GM18873 (cell line): ENCODE measurements around the gene ARMH1.

ENCODE experiments used
- ATAC-seq: cut with Tn5 transposase; IDR thresholded peaks from one replicate; pipeline ENCODE4 v1.9.1; 2021; ENCODE audit warnings: mild to moderate bottlenecking, moderate library complexity, moderate number of reproducible peaks; ENCODE audit not compliant: unreplicated experiment, low FRiP score

Gene ARMH1

DNA sequence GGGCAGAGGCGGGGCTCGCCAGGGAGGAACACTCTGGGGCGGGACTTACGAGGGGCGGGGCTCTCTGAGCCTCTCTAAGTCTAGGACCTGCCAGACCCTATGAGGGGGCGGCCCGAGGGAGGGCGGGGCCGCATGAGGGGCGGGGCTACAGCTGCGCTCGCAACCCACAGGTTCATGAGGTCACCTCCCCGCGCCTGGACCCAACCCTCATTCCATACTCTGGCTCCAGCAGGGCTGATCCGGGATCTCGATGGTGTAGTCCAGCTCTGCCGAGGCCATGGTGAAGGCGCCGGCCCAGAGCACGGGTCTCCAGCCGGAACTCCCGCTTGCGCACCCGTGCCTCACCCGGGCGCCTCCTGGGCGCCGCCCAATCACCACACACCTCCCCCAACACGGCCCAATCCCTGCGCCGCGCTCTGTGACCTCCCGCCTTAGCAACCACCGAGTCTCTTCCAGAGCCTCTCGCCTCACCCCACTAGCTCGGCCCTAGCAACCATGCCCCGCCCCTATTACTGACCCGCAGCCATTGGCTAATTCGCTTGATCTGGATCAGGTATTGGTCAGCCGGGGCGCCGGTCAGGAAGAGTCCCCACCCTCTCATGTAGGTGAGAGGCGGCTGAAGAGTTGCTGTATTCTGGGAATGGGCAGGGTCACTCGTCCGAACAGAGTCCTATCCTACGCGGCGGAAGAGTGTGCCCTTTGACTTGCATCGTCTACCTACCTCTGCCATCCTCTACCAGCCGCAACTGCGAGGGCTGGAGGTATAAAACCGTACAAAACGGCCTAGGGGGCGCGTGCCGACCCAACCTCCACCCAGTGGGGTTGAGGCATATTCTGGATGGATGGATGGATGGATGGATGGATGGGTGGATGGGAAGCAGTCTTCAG, at the start of gene ARMH1, which contains the start of gene TMEM53:
Gene ARMH1 (plus strand): TSS at position 602 of the 888 bp plus-strand sequence. CDS start 14,984 bp downstream, outside the sequence.
Gene TMEM53 (minus strand): TSS at position 369 of the 888 bp plus-strand sequence. CDS start 90 bp downstream, at position 279.
- peak; percentile 81 for ATAC-seq

DNA sequence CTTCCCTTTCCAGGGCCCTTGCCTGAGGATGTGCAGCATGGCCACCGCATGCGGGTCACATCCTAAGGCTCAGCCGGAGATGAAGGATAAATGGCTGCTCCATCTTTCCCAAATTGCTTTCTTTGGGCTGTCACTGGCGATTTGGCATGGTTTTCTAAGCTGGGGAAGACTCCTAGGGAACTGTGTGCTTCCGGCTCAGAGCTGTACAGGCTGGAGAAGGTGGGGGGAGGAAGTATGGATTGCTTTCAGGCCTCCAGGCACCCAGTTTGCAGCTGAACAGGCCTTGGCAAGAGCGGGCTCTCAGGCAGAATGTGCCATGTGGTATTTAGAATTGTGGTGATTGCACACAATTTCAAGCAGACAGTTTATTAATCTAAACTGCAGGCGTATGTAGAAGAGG, 49.2 kb upstream of the ARMH1 start:
- ATAC-seq: no peak

DNA sequence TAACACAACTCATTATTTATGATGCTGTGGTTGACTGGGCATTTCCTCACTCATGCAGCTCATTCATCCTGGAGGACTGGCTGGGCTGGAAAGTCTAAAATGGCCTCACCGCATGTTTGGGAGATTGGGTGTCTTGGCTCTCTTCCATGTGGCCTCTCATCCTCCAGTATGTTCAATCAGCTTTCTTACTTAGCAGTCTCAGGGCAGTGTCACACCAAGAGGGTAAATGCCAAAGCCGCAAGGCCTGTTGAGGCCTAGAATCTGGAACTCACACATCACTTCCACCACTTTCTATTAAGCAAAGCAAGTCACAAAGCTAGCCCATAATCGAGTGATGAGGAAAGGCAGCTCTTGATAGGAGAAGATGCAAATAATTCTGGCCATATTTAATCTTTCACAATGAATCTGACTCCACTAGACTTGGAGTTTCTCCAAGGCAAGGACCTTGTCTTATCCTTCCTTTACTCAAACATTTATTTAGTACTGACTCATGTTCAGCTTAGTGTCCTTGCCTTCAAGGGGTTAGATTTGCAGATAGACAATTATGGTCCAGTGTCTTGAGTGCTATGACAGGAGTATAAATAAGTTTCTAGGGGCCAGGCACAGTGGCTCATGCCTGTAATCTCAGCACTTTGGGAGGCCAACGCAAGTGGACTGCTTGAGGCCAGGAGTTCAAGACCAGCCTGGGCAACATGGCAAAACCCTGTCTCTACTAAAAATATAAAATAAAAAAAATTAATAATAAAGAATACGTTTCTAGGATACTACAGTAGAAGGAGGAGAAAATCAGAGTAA, 45.4 kb upstream of the ARMH1 start:
- no peak for ATAC-seq

DNA sequence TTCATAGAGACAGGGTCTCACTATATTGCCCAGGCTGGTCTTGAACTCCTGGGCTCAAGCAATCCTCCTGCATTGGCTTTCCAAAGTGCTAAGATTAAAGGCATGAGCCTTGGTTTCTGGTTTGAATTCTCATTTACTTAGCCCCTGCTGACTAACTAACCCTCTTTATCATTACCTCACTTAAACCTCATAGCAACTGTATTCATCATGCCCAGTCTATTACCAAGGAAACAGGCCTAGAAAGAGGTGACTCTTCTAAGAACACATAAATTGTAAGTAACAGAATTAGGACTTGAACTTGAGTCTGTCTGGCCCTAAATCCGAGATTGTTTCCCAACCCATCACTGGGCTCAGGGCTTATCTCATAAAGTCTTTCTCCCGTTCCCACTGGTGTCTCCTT, 44.4 kb upstream of the ARMH1 start:
- no peak for ATAC-seq

DNA sequence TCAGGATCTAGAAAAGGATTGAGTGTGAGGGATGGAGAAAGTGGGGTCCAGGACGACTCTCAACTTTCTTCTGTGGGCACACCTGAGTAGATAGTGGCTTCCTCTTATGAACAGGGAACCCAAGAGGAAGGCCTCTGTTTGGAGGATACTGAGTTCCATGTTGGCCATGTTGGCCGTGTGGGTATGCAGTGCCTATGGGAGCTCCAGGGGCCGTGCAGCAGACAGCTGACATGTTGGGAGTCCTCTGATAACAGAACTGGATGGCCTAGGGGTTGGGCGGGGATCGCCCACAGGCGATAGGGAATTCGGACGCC, 43.2 kb upstream of the ARMH1 start:
- ATAC-seq: no peak

DNA sequence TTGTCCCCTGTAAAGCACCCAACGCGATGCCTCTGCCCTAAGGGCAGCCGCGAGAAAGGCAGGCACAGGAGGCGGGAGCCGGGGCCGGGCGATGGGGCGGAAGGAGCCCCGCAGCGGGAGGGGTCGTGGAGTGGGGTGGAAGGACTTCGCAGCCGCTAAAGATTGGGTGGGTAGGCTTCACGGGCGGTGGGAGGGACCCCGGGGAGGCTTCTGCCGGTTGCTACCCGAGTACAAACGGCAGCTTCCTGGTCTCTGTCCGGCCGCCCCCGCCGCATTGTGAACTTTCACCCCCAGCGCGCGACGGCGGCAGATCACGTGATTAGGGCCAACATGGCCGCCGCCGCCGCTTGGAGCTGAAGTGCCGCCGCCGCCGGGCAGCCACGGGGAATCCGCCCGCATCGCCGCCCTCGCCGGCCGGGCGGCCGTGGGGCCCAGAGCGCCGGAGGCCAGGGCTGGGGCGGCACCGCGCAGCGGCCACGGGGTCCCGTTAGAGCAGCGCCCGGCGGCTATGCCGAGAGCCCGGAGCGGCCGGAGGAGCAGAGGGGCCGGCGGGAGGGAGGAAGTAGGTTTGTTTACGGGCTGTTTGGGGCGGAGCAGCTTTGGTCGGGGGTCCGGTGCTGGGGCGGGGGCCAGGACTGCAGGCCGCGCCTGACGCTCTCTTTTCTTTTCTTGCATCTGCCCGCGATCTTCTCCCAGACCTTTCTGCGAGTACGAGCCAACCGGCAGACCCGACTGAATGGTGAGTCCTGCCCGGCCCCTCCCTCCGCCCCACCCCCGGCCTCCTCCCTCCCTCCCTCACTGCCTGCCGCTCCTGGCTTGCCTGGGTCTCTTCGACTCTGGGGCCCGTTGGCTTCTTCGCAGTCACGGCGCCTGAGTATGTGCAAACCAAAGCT, 42.6 kb upstream of the ARMH1 start:
- no peak for ATAC-seq

DNA sequence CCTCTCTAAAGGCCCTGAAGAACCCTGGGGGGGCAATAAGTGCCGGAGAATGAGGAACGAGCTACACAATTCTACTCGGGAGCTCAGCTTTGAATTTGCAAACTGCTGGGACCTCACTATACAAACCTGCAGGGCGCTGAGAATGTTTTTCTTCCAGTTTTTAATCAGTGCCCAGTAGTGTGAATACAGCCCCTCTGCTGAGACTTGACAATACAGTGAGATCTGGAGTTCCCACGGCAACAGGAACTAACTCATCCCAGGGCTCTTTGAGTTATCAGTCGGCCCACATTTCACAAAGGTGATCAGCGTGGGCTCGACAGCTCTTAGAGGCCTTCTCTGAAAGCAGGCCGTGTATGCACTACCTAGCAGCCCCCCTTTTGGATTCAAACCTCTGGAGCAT, 41.9 kb upstream of the ARMH1 start:
- ATAC-seq: no peak

DNA sequence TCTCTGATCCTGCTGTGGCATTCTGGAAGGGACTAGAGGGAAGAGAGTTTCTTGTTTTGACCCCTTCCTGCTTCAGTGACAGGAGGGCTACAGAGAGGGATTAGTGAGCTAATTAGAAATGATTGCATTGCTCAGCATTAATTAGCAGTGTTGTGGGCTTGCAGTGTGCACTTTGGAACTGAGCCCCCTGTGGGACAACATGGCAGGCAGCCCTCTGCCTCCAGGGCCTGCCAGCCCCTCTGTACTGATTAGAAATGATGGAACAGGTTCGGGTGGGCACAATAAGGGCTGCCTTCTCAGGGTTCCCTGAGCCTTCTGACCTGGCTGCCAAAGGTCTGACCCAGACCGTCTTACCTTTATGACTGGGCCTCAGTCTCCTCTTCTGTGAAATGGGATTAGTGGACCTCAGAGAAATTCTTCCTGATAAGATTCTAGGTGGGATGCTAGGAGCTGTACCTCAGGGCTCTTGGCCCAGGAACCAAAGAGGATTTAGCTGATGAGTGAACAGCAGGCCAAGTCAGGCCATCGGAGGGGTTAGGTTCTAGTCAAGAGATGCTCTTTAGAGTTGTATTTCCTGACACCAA, 39.8 kb upstream of the ARMH1 start:
- no peak for ATAC-seq

DNA sequence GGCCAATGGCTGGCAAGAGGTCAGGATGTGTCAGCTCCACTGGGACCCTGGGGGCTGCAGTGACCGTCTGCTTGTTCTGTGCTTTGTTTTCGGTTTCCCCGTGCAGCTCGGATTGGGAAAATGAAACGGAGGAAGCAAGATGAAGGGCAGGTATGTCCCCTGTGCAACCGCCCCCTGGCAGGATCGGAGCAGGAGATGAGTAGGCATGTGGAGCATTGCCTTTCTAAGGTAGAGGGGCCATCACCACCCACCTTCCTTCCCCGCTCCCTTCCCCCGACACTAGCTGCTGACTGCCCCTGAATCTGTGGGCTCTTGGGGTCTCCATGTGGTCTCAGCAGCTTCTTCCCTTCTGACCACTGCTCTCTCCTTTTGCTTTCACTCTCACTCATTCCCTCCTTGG, 39.1 kb upstream of the ARMH1 start:
- ATAC-seq: no peak

DNA sequence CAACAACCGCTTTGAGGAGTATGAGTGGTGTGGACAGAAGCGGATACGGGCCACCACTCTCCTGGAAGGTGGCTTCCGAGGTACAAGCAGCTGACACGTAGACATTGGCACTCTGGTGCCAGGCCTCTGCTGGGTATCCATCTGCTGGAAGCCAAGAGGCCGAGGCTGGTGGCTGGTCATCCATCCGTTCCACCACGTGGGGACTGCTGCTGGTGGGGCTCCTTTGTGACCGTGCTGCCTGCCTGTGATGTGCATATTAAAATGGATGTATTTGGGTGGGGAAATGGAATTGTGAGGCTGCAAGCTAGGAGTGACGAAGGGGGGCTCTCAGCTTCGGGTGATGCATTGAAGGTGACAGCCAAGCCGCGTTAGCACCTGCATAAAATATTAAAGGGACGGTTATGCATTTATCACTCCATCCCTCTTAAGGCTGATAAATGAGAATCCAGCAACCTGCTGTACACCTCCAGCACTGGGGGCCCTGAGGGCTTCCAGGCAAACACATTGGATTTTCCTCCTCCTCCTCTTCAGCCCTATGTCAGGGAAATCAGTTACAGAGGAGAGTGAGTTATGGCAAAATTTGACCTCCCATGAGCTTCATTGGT, 38.3 kb upstream of the ARMH1 start:
- no peak for ATAC-seq

DNA sequence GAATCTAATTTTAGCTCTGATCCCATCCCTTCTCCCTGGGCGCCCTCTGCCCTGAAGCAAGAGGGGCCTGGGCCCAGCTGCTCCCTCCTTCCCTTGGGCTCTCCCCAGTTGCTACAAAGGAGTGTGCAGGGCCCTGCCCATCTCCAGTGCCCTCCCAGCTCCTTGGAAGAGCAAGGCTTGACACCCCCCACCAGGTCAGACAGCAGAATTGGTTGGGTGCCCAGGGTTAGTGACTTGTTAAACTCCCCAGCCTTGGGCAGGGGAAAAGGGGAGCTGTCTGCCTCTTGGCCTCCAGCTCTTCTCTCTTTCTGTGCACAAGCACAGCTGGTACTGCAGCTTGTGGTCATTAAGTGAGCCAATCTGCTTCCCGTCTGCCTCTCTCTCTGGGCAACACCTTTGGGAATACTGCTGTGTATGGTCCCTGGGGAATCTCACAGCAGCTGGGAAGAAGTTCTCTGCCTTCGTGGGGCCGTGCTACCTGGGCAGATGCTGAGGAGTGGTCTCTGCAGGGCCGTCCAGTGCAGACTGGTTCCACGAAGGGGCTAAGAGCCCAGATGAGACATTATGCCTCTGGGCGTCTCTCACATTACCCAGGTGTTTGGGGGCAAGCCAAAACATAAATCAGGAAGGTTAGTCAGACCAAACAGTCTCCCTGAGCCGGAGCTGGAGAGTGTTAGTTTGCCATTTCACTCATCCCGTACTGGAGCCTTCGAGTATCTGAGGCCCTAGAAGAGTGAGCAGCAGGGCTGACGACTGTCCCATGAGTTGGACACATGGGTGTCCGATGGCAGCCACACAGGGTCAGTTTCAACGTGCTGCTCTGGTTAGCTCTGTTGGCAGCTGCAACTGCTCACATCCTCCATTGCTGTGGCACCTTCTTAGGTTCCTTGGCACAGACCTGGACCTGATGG, 37.6 kb upstream of the ARMH1 start:
- no peak for ATAC-seq

DNA sequence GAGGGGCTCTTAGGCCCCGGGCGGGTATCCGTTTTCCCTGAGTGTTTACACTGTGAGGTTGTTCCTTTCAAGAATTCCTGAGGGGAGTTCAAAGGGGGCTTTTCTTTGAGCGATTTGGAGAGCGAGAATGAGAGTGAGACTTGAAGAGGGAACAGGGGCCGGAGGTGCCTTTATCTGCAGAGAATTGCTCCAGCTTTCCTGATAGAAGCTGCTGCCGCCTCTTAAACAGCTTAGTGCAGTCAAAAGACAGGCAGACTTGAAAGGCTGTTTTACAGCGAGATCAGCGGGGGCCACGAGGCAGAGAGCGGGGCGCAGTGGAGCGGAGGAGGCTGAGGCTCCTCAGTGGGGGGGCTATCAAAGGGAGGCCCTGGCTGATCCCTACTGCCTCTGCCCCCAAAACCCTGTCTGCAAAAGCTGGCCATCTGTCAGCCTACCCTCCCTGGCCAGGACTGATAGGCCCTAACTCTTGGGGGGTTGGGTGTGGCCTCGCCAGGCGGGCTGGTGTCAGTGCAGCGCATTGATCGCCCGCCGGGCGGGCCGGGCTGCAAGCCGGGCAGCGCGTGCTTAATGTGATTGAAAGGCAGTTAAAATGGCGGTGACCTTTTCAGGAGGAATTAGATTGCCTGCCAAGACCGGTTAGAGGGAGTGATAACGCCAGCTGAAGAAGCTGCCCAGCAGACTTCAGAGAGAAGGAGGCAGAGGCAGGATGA, 36.7 kb upstream of the ARMH1 start:
- ATAC-seq: no peak

DNA sequence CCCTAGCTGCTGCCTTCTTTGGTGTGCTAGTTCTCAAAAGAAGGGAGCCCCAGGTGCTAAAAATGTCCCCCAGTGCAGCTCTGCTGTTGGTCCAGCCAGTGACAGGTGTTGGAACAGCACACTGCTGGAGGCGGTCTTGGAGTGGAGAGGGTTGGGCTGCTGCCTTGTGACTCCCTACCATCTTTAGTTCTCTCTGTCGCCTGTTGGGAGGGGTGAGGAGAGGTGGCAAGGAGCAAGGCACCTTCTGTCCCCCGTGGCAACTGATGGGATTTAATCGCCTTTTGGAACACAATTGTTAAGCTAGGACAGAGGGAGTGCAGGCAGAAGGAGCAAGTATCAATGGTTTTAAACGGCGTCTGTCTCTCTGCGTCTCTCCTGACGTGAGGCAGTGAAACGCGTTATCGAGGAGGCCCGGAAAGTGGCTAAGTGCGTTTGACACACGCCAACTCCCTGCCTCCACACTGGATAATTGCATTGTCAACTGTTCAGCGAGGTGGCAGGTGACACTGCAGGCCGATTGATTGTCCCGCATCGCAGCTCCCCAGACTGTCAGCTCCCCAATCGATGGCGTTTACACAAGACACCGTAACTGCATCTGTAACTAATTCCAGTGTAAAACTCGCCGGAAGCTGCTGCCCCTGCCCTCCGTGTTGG, 34.2 kb upstream of the ARMH1 start:
- ATAC-seq: no peak

DNA sequence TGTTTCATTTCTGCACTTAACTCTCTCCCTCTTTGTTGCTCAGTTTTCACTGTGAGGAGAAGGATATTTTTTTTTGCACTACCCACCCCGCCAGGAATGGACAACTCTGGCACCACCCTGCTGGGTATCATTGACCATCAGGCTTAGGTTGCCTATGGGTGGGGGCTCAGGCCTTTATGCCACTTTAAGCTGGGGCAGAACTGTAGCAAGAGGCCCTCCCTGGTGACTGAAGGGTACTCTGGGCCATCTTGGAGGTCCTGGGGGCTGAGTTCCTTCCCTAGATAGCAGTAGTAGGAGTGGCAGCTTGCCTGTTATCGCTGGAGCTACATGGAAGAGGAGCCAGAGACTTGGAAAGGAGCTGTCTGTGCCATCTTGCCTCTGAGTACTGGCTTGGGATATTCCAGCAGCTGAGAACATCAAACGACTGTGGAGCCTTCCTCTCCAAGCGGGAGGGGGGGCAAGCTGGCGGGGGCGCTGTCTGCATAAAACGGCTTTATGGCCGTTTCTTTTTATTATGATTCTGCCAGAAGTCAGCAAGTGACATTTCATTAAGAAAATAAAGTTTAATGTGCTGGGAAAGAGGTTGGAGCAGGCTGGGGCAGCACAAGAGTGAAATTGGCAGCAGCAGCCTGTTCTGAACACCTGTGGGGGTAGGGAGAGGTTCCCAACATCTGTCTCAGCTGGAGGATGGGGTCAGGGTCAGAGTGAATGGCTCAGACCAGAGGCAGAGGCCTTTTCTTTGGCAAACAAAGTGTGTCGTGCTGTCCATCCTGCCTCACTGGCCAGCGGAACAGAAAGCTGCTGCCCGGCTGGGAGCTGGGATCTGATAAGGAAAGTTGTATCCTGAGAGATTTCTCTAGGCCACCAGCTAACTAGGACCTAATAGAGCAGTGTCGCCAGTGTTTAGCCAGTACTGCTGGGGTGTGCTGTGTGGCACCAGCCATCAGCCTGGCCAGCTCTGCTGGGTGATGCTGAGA, 33.1 kb upstream of the ARMH1 start:
- ATAC-seq: no peak

DNA sequence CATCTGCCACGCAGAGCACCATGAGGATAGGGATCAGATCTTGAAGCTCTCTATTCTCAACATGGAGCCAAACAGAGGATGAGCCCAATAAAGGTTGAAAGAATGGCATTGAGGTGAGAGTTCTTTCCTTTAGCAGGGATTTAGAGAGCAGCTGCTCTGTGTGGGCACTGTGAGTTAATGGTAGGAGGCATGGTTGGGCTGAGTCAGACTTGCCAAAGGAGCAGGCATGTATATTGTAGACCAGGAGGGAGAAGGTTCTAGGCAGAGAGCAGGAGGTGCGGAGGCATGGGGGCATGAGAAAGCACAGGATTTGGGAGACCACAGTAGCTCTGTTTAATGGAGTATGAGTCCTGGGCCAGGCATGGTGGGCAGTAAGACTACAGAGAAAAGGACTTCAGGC, 32.3 kb upstream of the ARMH1 start:
- no peak for ATAC-seq

DNA sequence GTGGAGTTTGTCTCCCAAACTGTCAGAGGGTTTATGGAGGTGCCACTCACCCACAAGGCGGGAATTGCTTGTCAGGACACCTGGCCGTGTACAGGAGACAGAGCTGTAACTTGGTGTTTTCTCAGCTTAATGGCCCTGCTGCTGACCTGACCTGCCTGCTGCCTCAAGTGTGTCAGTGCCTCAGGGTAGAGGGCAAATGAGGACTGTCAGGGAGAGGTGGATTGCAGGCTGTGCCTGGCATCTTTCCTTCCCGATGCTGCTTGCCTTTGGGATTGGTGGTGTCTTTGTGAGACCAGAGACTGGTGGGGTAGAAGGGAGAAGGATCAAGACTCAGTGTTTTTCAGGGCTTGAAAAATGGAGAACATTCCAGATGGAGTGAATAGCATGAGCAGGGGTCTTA, 31.6 kb upstream of the ARMH1 start:
- no peak for ATAC-seq
